K562 (cell line): ENCODE data around the gene RAB17. TPM values are rescaled to one million over a fixed set of nuclear protein-coding genes. Genes with fewer than 3 reads are reported as not detected.
A peak's percentile ranks its signal among the peaks of the same experiment; 100 is the strongest.

Experiments used
- ATAC-seq: fragments of 200-7000 bp; cut with Tn5 transposase; 3 replicates; pipeline ENCODE4 v1.9.1; 2020; ENCODE audit warnings: moderate library complexity
- BruUV-seq: library from RNA; stranded (reverse); fragments of 400-500 nt; replicated peaks from 2 replicates; lab custom pipeline; 2021; lab: Mats Ljungman, UMichigan
- CTCF ChIA-PET: fragments of 300-600 bp; formaldehyde crosslinking; extraction: SDS; loops from one replicate; lab custom pipeline; 2021; ENCODE audit warnings: low intra/inter-chr PET ratio; lab: Yijun Ruan, JAX
- POLR2A ChIA-PET: fragments of 300-600, 350-650 bp; sonication (Branson Sonifier 250); formaldehyde crosslinking; extraction: SDS; loops from one replicate; lab custom pipeline; 2021; ENCODE audit warnings: antibody characterized with exemption, inconsistent platforms; lab: Yijun Ruan, JAX
- DNase-seq, 4 experiments: peaks; one replicate each; pipeline versions ENCODE4 v3.0.0 to v3.0.0-alpha.2; 2011 to 2018; ENCODE audit warnings: low spot score in 3 of 4, mixed read lengths in 3 of 4; ENCODE audit errors: extremely low read depth in 1 of 4
- FAIRE-seq: peaks from 2 replicates; lab custom pipeline; 2011; peaks lifted over from hg19 to GRCh38; lab: Jason Lieb, UNC
- H2AFZ ChIP-seq: 2 replicates; pipeline ENCODE4 v1.6.0; 2011; ENCODE audit warnings: low read depth, low read length, control low read depth, inconsistent platforms
- H3K27ac ChIP-seq: fragments of 200-600 bp; 3 replicates; pipeline ENCODE4 v1.8.0; 2011; ENCODE audit warnings: low read depth, mild to moderate bottlenecking, control low read depth, inconsistent platforms, low read length, moderate library complexity, mixed read lengths; ENCODE audit errors: extremely low read depth
- H3K27me3 ChIP-seq, 2 experiments: fragments of 300-600 bp in 1 of 2; 2 replicates in 1 of 2; 3 replicates in 1 of 2; pipeline versions ENCODE4 v1.6.0 to v1.8.0; 2011; ENCODE audit warnings: inconsistent platforms in 2 of 2, low read length in 2 of 2, mild to moderate bottlenecking in 1 of 2, mixed read lengths in 1 of 2, moderate library complexity in 1 of 2; ENCODE audit not compliant: control insufficient read depth in 2 of 2, insufficient read depth in 2 of 2
- H3K36me3 ChIP-seq: fragments of 300-600 bp; 3 replicates; pipeline ENCODE4 v1.8.0; 2011; ENCODE audit warnings: mild to moderate bottlenecking, low read length, inconsistent platforms; ENCODE audit not compliant: control insufficient read depth, insufficient read depth
- H3K4me1 ChIP-seq, 2 experiments: fragments of 200-600 bp in 1 of 2; replicated peaks in 1 of 2; 2 replicates in 1 of 2; 3 replicates in 1 of 2; pipeline versions ENCODE4 v1.5.1 to v1.8.0; 2011; ENCODE audit warnings: inconsistent platforms in 2 of 2, low read length in 2 of 2, mild to moderate bottlenecking in 1 of 2, mixed read lengths in 1 of 2, moderate library complexity in 1 of 2; ENCODE audit not compliant: control insufficient read depth in 2 of 2, insufficient read depth in 2 of 2
- H3K4me2 ChIP-seq: 2 replicates; pipeline ENCODE4 v1.6.1; 2011; ENCODE audit warnings: low read length, control low read depth, inconsistent platforms, mixed read lengths; ENCODE audit not compliant: insufficient read depth
- H3K4me3 ChIP-seq: fragments of 200-600 bp; sonication (generic), shearing (Covaris generic); 2 replicates; pipeline ENCODE4 v1.5.1; 2016; ENCODE audit warnings: control low read depth, inconsistent platforms
- H3K79me2 ChIP-seq: fragments of 200-600 bp; 3 replicates; pipeline ENCODE4 v1.8.0; 2011; ENCODE audit warnings: low read length, inconsistent platforms; ENCODE audit not compliant: control insufficient read depth, insufficient read depth
- H3K9ac ChIP-seq, 2 experiments: 2 replicates each; pipeline versions ENCODE4 v1.6.0 to v1.6.1; 2011; ENCODE audit warnings: low read depth in 2 of 2, low read length in 2 of 2, control low read depth in 1 of 2, inconsistent platforms in 1 of 2, mild to moderate bottlenecking in 1 of 2, mixed read lengths in 1 of 2; ENCODE audit not compliant: insufficient read depth in 1 of 2
- H3K9me1 ChIP-seq: one replicate; pipeline ENCODE4 v1.6.0; 2011; ENCODE audit warnings: inconsistent platforms, mild to moderate bottlenecking, low read length, moderate library complexity; ENCODE audit not compliant: control insufficient read depth, insufficient read depth
- H3K9me3 ChIP-seq: replicated peaks from 2 replicates; pipeline ENCODE4 v1.5.1; 2011; ENCODE audit warnings: low read depth, low read length, inconsistent platforms; ENCODE audit not compliant: control insufficient read depth, insufficient read depth
- H4K20me1 ChIP-seq: replicated peaks from 2 replicates; pipeline ENCODE4 v1.6.1; 2011; ENCODE audit warnings: low read length, inconsistent platforms, mixed read lengths; ENCODE audit not compliant: control insufficient read depth, insufficient read depth
- AFF4 ChIP-seq: sonication (generic); formaldehyde crosslinking; IDR thresholded peaks from 2 replicates; pipeline ENCODE4 v1.8.0; 2023; ENCODE audit warnings: mild to moderate bottlenecking, missing genetic modification reagents
- BRD4 ChIP-seq: fragments of 200-600 bp; sonication (generic); IDR thresholded peaks from 2 replicates; pipeline ENCODE4 v1.6.1; 2017; ENCODE audit warnings: inconsistent platforms
- CEBPB ChIP-seq: fragments of 450-650 bp; IDR thresholded peaks from 2 replicates; pipeline ENCODE4 v1.6.1; 2016; ENCODE audit warnings: missing genetic modification characterization, missing compliant biosample characterization
- EP400 ChIP-seq: fragments of 450-650 bp; IDR thresholded peaks from 2 replicates; pipeline ENCODE4 v1.6.1; 2017; ENCODE audit warnings: antibody characterized with exemption, mild to moderate bottlenecking, moderate library complexity
- FOSL1 ChIP-seq: fragments of 200-800 bp; sonication (Bioruptor generic); conservative IDR thresholded peaks from 2 replicates; pipeline ENCODE4 v1.6.1; 2016; ENCODE audit warnings: missing genetic modification characterization, missing compliant biosample characterization
- GATAD2B ChIP-seq: fragments of 450-650 bp; IDR thresholded peaks from 2 replicates; pipeline ENCODE4 v1.6.1; 2017; ENCODE audit warnings: mild to moderate bottlenecking, borderline replicate concordance
- HDAC1 ChIP-seq, 2 experiments: fragments of 450-650 bp; IDR thresholded peaks; 2 replicates each; pipeline ENCODE4 v1.6.1; 2016 to 2017; ENCODE audit warnings: inconsistent platforms in 1 of 2, mild to moderate bottlenecking in 1 of 2, moderate library complexity in 1 of 2
- KAT8 ChIP-seq: fragments of 450-650 bp; IDR thresholded peaks from 2 replicates; pipeline ENCODE4 v1.6.1; 2016; ENCODE audit warnings: low read depth, mild to moderate bottlenecking
- NFE2L1 ChIP-seq: fragments of 450-650 bp; IDR thresholded peaks from 2 replicates; pipeline ENCODE4 v1.6.1; 2016; ENCODE audit warnings: missing genetic modification characterization, low read depth, mild to moderate bottlenecking, missing compliant biosample characterization, moderate library complexity, borderline replicate concordance
- NONO ChIP-seq, 2 experiments: fragments of 200-400 bp in 1 of 2; fragments of 450-650 bp in 1 of 2; formaldehyde crosslinking in 1 of 2; IDR thresholded peaks; 2 replicates each; pipeline ENCODE4 v1.6.1; 2017; ENCODE audit warnings: low read depth in 2 of 2, mild to moderate bottlenecking in 2 of 2, moderate library complexity in 2 of 2, low read length in 1 of 2
- WGBS: fragments of 100-300 bp; shearing (Covaris generic); methylation state at CpG from one replicate; pipeline ENCODE4 v1.1.6; 2016; ENCODE audit warnings: low coverage, mixed read lengths; ENCODE audit not compliant: insufficient coverage; ENCODE audit errors: missing lambda C conversion rate; 5-methylcytosine and 5-hydroxymethylcytosine counted together
- in situ Hi-C: fragments of 300-500 bp; cut with MboI; formaldehyde crosslinking; loops from 4 replicates; pipeline ENCODE4 v1.15.0; 2018; ENCODE audit warnings: inconsistent platforms, mixed read lengths
- intact Hi-C: fragments of 100-400 bp; cut with micrococcal nuclease; formaldehyde crosslinking; loops from 2 replicates; pipeline ENCODE4 v1.14.2; 2022
- polyA plus RNA-seq, 8 experiments: library from polyadenylated mRNA; depleted of rRNA in 4 of 8; stranded (reverse) in 5 of 8; unstranded in 3 of 8; fragments of >200 nt; fragmentation: Nextera tagmentation in 2 of 8; fragmentation: Illumina TruSeq in 1 of 8; extraction: Ambion mirVana in 2 of 8; extraction: Trizol in 1 of 8; gene quantifications; 2 replicates each; pipeline versions ENCODE4 v1.2.1 to v1.2.3, GENCODE V29; 2011 to 2014; ENCODE audit warnings: inconsistent platforms in 1 of 8, missing spikeins in 1 of 8
- total RNA-seq, 7 experiments: library from RNA; depleted of rRNA in 6 of 7; stranded (reverse); fragments of >200 nt in 6 of 7; fragmentation: Illumina TruSeq in 2 of 7; extraction: Trizol in 2 of 7; gene quantifications; 2 replicates each; pipeline versions ENCODE4 v1.2.1 to v1.2.3, GENCODE V29; 2011 to 2021; ENCODE audit warnings: low replicate concordance in 1 of 7

RAB17 gene
- total and polyA plus RNA-seq, 9 of the 15 experiments (the other 6 are each of a cell fraction or from before 2014, with no cell fraction given), result 0.13 TPM; not detected in 8

DNA sequence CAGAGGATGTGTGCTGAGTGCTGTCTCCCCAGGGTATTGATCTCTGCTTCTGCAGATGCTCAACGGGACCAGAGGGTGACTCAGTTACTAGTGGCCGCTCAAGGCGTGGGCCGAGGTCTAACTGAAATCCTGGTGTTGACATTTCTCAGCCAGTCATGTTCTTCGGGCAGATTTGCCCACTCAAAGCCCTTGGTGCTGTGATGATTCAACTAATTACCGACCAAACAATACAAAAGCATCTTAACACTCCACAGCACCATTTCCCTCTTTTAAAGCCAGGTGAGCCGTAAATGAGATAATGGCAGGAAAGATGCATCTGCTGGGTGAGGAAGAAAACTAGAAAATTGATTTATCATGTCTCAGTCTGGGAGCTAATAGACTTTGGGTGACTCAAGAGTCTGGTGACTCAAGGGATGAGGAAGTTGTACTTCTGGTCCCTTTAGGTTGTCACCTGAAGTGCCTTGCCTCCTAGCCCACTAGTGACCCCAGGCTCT lies 56.8 kb downstream of the RAB17 start (continued):
- TF ChIP-seq AFF4 (CRISPR knock-in tag), result no peak
- peak; percentile 64 for TF ChIP-seq FOSL1 (tag)
- TF ChIP-seq, all 486 proteins: peak for 2

- 6% methylated on average over 6 of the region's 11 CpGs for WGBS
- Histone ChIP-seq H3K79me2 (no peaks in the 10 kb centered on the region), H3K9ac (no peak overlapping the region), H3K4me3 (no peak overlapping the region), H3K9me3 (no peaks in the 10 kb centered on the region), H3K9me1 (no peaks in the 10 kb centered on the region), H4K20me1 (no peaks in the 10 kb centered on the region), H3K4me2 (no peak overlapping the region), H3K27me3 (peaks cover 2 to 55% of the 10 kb centered on the region in 2 experiments; a peak in 3 of 5 replicates), H3K27ac (no peak overlapping the region), H3K36me3 (no peaks in the 10 kb centered on the region), H2AFZ (no peak overlapping the region), H3K4me1 (no peaks in the 10 kb centered on the region; a peak in 2 of 5 replicates)
- intact Hi-C loops, result no loop called here
- no peak for ATAC-seq
- no TSS peak for BruUV-seq
- CTCF ChIA-PET, result no interaction called here
- DNase-seq, result no peak
- in situ Hi-C loops, result no loop called here
- FAIRE-seq, result no peak
- POLR2A ChIA-PET, result no interaction called here
- TF ChIP-seq EP400 (no peak), CEBPB (tag) (no peak), NONO (IDR thresholded peaks at IDR 0.05; ENCODE audit: low read depth in 2 of 2, low read length in 1 of 2) (no peak), KAT8 (no peak), GATAD2B (no peak), NFE2L1 (tag) (no peak), HDAC1 (IDR thresholded peaks at IDR 0.05) (no peak), BRD4 (no peak)
These were observed 58.4 kb downstream of the RAB17 start for GRCh38 chr2:237532160-237532559.
